ENCODE data around the gene MAPK1. TPM values are rescaled to one million over a fixed set of nuclear protein-coding genes. Genes with fewer than 3 reads are reported as not detected.
"Not testable (repeated sequence)": the region's sequence is repeated elsewhere in the genome, so short reads cannot be mapped to it uniquely, and the experiment has no call there.

The MAPK1 gene
- total RNA-seq, 1 donor from 2014 or later, result 110 TPM

- DNase-seq (ENCODE audit: low read depth), result peak; percentile 32
Measured at GRCh38 chr22:21849489-21849888, 18.0 kb downstream of the MAPK1 start.

GRCh38 chr22:21848057-21848456, 19.4 kb downstream of the MAPK1 start:
- not testable (repeated sequence) for DNase-seq (ENCODE audit: low read depth)

- DNase-seq (ENCODE audit: low read depth), result no peak
Measured at GRCh38 chr22:21845558-21846453, 21.6 kb downstream of the MAPK1 start.

GRCh38 chr22:21842946-21843345, 24.5 kb downstream of the MAPK1 start:
- DNase-seq (ENCODE audit: low read depth), result no peak

- no peak for DNase-seq (ENCODE audit: low read depth)
Measured at GRCh38 chr22:21841422-21841821, 26.0 kb downstream of the MAPK1 start.

GRCh38 chr22:21840236-21840823, 27.1 kb downstream of the MAPK1 start:
- no peak for DNase-seq (ENCODE audit: low read depth)

- DNase-seq (ENCODE audit: low read depth), result no peak
Measured at GRCh38 chr22:21839765-21840140, 27.7 kb downstream of the MAPK1 start.

GRCh38 chr22:21839104-21839764, 28.2 kb downstream of the MAPK1 start:
- DNase-seq (ENCODE audit: low read depth), result not testable (repeated sequence)

- peak; percentile 93 for DNase-seq (ENCODE audit: low read depth)
Measured at GRCh38 chr22:21837248-21837979, 30.0 kb downstream of the MAPK1 start.

- not testable (repeated sequence) for DNase-seq (ENCODE audit: low read depth)
Measured at GRCh38 chr22:21836486-21836885, 31.0 kb downstream of the MAPK1 start.

- DNase-seq (ENCODE audit: low read depth), result no peak
Measured at GRCh38 chr22:21835378-21835777, 32.1 kb downstream of the MAPK1 start.

- no peak for DNase-seq (ENCODE audit: low read depth)
Measured at GRCh38 chr22:21834869-21835268, 32.6 kb downstream of the MAPK1 start.

GRCh38 chr22:21832291-21833290, 34.9 kb downstream of the MAPK1 start:
- DNase-seq (ENCODE audit: low read depth), result peak; percentile 76

GRCh38 chr22:21829523-21829922, 37.9 kb downstream of the MAPK1 start:
- DNase-seq (ENCODE audit: low read depth), result no peak

GRCh38 chr22:21828268-21828638, 39.2 kb downstream of the MAPK1 start:
- DNase-seq (ENCODE audit: low read depth), result no peak

- DNase-seq (ENCODE audit: low read depth), result no peak
Measured at GRCh38 chr22:21827628-21828267, 39.7 kb downstream of the MAPK1 start.

GRCh38 chr22:21826204-21826603, 41.2 kb downstream of the MAPK1 start:
- no peak for DNase-seq (ENCODE audit: low read depth)

- not testable (repeated sequence) for DNase-seq (ENCODE audit: low read depth)
Measured at GRCh38 chr22:21824962-21825361, 42.5 kb downstream of the MAPK1 start.

- no peak for DNase-seq (ENCODE audit: low read depth)
Measured at GRCh38 chr22:21824445-21824912, 43.0 kb downstream of the MAPK1 start.
